ENCODE data around the gene ACSF3.

The ACSF3 gene

GRCh38 chr16:89100601-89101302 is 7.1 kb downstream of the ACSF3 start:
- no peak overlapping the region for H3K27ac ChIP-seq
- no peak for DNase-seq (ENCODE audit: low read depth, low spot score)
- no peaks in the 10 kb centered on the region for H3K36me3 ChIP-seq (ENCODE audit: insufficient read depth, low read length)
- H3K9ac ChIP-seq (ENCODE audit: insufficient read length) = no peak overlapping the region
- H3K4me3 ChIP-seq = no peak overlapping the region
- no peak for TF ChIP-seq FOXP2 (optimal IDR thresholded peaks at IDR 0.05; ENCODE audit: control extremely low read depth, extremely low read length, insufficient read depth)
- TF ChIP-seq POLR2AphosphoS5 (IDR thresholded peaks at IDR 0.05; ENCODE audit: borderline replicate concordance, low read depth, low read length) = no peak
- no peak for TF ChIP-seq EZH2 (IDR thresholded peaks at IDR 0.05)
- no peaks in the 10 kb centered on the region for H3K9me3 ChIP-seq (ENCODE audit: low read depth, low read length)

DNA sequence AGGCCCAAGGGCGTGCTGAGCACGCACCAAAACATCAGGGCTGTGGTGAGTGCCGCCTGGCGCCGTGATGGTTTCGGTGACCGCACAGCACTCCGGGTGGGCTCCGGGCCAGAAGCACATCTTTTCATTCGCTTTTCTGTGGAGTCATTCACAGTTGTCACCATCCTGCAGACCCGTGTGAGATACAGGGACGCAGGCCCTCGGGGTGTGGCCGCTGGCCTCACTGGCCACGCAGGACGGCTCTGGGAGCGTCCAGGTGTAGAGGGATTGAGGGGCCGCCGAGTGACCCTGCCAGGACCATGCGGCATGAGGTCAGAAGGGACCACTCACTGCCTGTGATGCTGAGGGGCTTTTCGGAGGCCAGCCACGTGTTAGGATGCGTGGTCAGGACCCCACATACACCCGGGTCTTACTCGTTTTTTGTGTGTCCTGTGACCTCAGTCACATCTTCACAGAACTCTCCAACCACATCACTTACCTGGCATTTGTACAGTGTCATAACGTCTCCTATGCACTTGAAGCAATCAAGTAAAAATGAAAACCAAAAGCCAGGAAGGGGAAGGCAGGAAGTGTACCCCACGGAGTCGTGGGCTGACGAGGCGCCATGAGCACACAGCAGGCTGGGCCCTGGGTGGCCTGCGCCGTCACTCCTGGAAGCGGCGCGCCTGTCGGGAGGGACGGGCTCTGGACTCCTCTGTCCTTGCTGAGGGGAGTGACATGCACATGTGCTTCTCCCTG is 7.8 kb downstream of the ACSF3 start:
- Histone ChIP-seq H3K4me3 (no peak overlapping the region), H3K9ac (ENCODE audit: insufficient read length) (no peak overlapping the region), H3K36me3 (ENCODE audit: insufficient read depth, low read length) (no peaks in the 10 kb centered on the region), H3K9me3 (ENCODE audit: low read depth, low read length) (no peaks in the 10 kb centered on the region), H3K27ac (no peak overlapping the region)
- TF ChIP-seq POLR2AphosphoS5 (IDR thresholded peaks at IDR 0.05; ENCODE audit: borderline replicate concordance, low read depth, low read length) = no peak
- no peak for TF ChIP-seq FOXP2 (optimal IDR thresholded peaks at IDR 0.05; ENCODE audit: control extremely low read depth, extremely low read length, insufficient read depth)
- no peak for TF ChIP-seq EZH2 (IDR thresholded peaks at IDR 0.05)
- DNase-seq (ENCODE audit: low read depth, low spot score) = no peak

- H3K36me3 ChIP-seq (ENCODE audit: insufficient read depth, low read length) = no peaks in the 10 kb centered on the region
- no peak overlapping the region for H3K4me3 ChIP-seq
- DNase-seq (ENCODE audit: low read depth, low spot score) = no peak
- H3K9me3 ChIP-seq (ENCODE audit: low read depth, low read length) = no peaks in the 10 kb centered on the region
- H3K27ac ChIP-seq = no peak overlapping the region
- TF ChIP-seq POLR2AphosphoS5 (IDR thresholded peaks at IDR 0.05; ENCODE audit: borderline replicate concordance, low read depth, low read length) = no peak
- TF ChIP-seq EZH2 (IDR thresholded peaks at IDR 0.05) = no peak
- no peak for TF ChIP-seq FOXP2 (optimal IDR thresholded peaks at IDR 0.05; ENCODE audit: control extremely low read depth, extremely low read length, insufficient read depth)
- no peak overlapping the region for H3K9ac ChIP-seq (ENCODE audit: insufficient read length)
These were observed 8.4 kb downstream of the ACSF3 start for GRCh38 chr16:89102041-89102471.

DNA sequence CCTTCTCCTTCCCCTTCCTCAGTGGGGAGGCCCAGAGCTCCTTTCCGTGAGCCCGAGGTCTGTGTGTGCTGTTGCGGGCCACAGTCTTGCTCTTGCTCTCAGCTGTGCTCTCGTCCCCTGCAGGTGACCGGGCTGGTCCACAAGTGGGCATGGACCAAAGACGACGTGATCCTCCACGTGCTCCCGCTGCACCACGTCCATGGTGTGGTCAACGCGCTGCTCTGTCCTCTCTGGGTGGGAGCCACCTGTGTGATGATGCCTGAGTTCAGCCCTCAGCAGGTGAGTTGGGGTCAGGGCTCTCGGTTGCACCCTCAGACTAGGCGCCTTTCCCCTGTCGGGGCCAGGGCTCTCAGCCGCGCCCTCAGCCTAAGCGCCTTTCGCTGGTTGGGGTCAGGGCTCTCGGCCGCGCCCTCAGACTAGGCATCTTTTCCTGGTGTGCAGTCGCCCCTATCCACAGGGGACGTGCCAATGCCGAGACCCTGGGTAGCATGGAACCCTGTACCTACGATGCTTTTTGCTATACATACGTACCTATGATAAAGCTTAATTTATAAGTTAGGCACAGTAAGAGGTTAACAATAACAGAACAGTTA is 8.9 kb downstream of the ACSF3 start:
- Histone ChIP-seq H3K9me3 (ENCODE audit: low read depth, low read length) (no peaks in the 10 kb centered on the region), H3K9ac (ENCODE audit: insufficient read length) (no peak overlapping the region), H3K36me3 (ENCODE audit: insufficient read depth, low read length) (no peaks in the 10 kb centered on the region), H3K4me3 (no peak overlapping the region), H3K27ac (no peak overlapping the region)
- no peak for DNase-seq (ENCODE audit: low read depth, low spot score)
- no peak for TF ChIP-seq FOXP2 (optimal IDR thresholded peaks at IDR 0.05; ENCODE audit: control extremely low read depth, extremely low read length, insufficient read depth)
- no peak for TF ChIP-seq POLR2AphosphoS5 (IDR thresholded peaks at IDR 0.05; ENCODE audit: borderline replicate concordance, low read depth, low read length)

DNA sequence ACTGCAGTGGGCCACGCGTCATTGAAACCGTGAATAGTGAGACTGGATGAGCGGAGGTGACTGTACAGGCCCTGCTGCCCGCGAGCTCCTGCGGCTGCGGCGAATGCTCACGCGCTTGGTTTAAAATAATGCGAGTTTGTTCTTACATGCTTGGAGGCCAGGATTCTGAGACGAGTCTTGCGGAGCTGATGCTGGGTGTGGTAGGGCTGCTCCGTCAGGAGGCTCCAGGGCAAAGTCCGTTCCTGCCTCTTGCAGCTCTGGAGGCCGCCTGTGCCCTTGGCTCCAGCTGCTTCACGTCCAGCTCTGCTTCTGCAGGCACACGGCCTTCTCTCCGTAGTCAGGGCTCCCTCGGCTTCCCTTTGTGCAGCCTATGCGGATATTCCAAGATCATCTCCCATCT is 9.5 kb downstream of the ACSF3 start:
- Histone ChIP-seq H3K36me3 (ENCODE audit: insufficient read depth, low read length) (no peaks in the 10 kb centered on the region), H3K4me3 (no peak overlapping the region), H3K27ac (no peak overlapping the region), H3K9ac (ENCODE audit: insufficient read length) (no peak overlapping the region), H3K9me3 (ENCODE audit: low read depth, low read length) (no peaks in the 10 kb centered on the region)
- DNase-seq (ENCODE audit: low read depth, low spot score) = no peak
- TF ChIP-seq POLR2AphosphoS5 (IDR thresholded peaks at IDR 0.05; ENCODE audit: borderline replicate concordance, low read depth, low read length) (no peak), EZH2 (IDR thresholded peaks at IDR 0.05) (no peak), FOXP2 (optimal IDR thresholded peaks at IDR 0.05; ENCODE audit: control extremely low read depth, extremely low read length, insufficient read depth) (no peak)

- no peak for DNase-seq (ENCODE audit: low read depth, low spot score)
- Histone ChIP-seq H3K4me3 (no peak overlapping the region), H3K9me3 (ENCODE audit: low read depth, low read length) (no peaks in the 10 kb centered on the region), H3K9ac (ENCODE audit: insufficient read length) (no peak overlapping the region), H3K36me3 (ENCODE audit: insufficient read depth, low read length) (no peaks in the 10 kb centered on the region), H3K27ac (no peak overlapping the region)
- TF ChIP-seq POLR2AphosphoS5 (IDR thresholded peaks at IDR 0.05; ENCODE audit: borderline replicate concordance, low read depth, low read length) = no peak
- TF ChIP-seq FOXP2 (optimal IDR thresholded peaks at IDR 0.05; ENCODE audit: control extremely low read depth, extremely low read length, insufficient read depth) = no peak
- no peak for TF ChIP-seq EZH2 (IDR thresholded peaks at IDR 0.05)
These were observed 10.1 kb downstream of the ACSF3 start for GRCh38 chr16:89103781-89104180.

GRCh38 chr16:89104303-89104702 is 10.7 kb downstream of the ACSF3 start:
- H3K4me3 ChIP-seq = no peak overlapping the region
- no peak overlapping the region for H3K27ac ChIP-seq
- no peak for DNase-seq (ENCODE audit: low read depth, low spot score)
- H3K36me3 ChIP-seq (ENCODE audit: insufficient read depth, low read length) = no peaks in the 10 kb centered on the region
- no peak overlapping the region for H3K9ac ChIP-seq (ENCODE audit: insufficient read length)
- TF ChIP-seq EZH2 (IDR thresholded peaks at IDR 0.05) = no peak
- TF ChIP-seq POLR2AphosphoS5 (IDR thresholded peaks at IDR 0.05; ENCODE audit: borderline replicate concordance, low read depth, low read length) = no peak
- no peak for TF ChIP-seq FOXP2 (optimal IDR thresholded peaks at IDR 0.05; ENCODE audit: control extremely low read depth, extremely low read length, insufficient read depth)
- no peaks in the 10 kb centered on the region for H3K9me3 ChIP-seq (ENCODE audit: low read depth, low read length)

- Histone ChIP-seq H3K4me3 (no peak overlapping the region), H3K36me3 (ENCODE audit: insufficient read depth, low read length) (no peaks in the 10 kb centered on the region), H3K9me3 (ENCODE audit: low read depth, low read length) (no peaks in the 10 kb centered on the region), H3K27ac (no peak overlapping the region), H3K9ac (ENCODE audit: insufficient read length) (no peak overlapping the region)
- DNase-seq (ENCODE audit: low read depth, low spot score) = no peak
- no peak for TF ChIP-seq FOXP2 (optimal IDR thresholded peaks at IDR 0.05; ENCODE audit: control extremely low read depth, extremely low read length, insufficient read depth)
- no peak for TF ChIP-seq POLR2AphosphoS5 (IDR thresholded peaks at IDR 0.05; ENCODE audit: borderline replicate concordance, low read depth, low read length)
- TF ChIP-seq EZH2 (IDR thresholded peaks at IDR 0.05) = no peak
These were observed 11.4 kb downstream of the ACSF3 start for GRCh38 chr16:89104930-89105571.

All from SK-N-MC (cell line).